Central memory CD4-positive, alpha-beta T cell (primary cell): ENCODE results near the gene CEACAM6.
"Not testable (repeated sequence)": the region's sequence is repeated elsewhere in the genome, so short reads cannot be mapped to it uniquely, and the experiment has no call there.

Experiments
- DNase-seq: peaks from one replicate; pipeline ENCODE4 v3.0.0; 2022

The CEACAM6 gene

GRCh38 chr19:41748012-41748411 lies 7.3 kb upstream of the CEACAM6 start:
- DNase-seq = no peak

DNA sequence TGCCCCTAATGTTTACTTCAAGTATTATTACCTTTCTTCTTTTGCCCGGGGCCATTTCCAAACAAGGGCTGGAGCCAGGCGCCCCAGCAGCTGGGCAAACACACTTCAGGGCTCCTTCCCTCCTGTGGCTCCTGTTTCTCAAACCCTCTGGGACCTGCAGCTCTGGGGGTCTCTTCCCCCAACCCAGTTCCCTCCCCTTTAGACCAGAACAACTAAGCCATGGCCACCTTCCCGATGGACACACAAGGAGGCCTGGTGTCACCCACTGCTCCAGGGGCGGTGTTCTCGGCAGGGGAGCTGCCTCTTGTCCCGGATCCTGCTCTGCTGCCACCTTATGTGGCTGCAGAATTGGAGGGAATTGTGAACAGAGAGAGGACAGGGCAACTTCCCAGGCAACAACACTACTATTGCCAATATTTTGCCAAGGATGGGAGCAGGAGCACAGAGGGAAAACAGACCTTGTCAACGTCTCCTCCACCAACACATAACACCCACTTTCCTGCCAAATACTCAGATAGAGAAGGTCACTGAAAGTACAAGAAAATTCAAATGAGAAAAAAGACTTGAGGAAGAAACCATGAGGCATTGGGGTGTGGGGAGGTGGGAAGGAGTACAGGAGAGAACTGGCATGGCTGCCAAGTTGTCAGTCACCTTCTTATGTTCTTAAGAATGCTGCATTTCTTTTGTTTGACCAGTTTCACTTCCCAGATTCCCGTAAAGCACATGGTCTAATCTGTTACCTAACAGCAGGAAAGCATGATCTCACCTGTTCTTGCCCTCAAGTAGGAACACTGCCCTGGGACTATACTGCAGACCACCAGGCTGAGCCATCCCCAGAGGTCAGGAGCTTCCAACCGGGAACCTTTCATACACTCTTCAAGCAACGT lies 4.8 kb upstream of the CEACAM6 start:
- not testable (repeated sequence) for DNase-seq

GRCh38 chr19:41753159-41753558 lies 2.2 kb upstream of the CEACAM6 start:
- DNase-seq = peak; percentile 65

DNA sequence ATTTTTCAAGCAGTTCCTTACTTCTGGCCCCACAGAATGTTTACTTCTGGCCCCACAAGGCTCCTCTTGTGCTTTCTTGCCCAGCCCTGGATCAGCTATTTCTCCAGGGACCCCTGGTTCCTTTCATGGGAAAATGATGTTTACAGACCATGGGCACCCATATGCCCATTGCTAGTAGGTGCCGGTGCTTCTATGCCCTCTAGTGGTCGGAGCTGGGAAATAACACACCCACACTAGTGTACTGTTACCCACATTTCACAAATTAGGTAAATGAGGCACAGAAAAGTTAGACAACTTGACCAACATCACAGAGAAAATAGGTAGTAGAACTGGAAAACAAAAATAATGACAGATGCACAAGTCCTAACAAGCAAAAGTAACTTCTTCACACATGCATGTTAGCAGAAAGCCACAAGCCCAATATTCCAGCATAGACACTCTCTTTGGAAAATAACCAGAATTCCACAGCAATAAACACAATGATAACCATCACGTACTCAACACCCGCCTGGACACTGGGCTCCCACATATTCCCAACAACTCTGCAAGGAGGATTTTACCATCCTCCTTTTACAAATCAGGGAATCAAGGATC lies 1.3 kb upstream of the CEACAM6 start:
- DNase-seq = peak; percentile 54

DNA sequence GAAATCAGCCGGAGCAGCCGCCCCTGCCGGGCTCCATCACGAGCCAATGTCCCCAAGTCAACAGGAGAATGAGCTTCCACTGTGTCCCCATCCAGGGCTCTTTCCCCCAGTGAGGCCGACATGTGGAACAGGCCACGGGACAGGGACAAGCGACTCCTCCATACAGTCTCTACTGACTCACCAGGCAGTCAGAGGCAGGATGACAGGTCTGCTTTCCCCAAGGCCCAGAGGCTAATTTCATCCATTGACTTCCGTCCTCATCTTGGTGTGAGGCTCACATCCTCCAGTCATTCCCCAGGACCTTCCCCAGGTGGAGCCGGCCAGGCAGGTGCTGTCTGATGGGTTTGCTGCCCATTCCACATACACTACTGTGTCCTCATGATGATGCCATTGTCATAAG lies 3.5 kb downstream of the CEACAM6 start:
- DNase-seq = no peak

GRCh38 chr19:41767115-41767514 lies 11.8 kb downstream of the CEACAM6 start:
- DNase-seq = no peak

- DNase-seq = not testable (repeated sequence)
Observed at GRCh38 chr19:41768105-41768504, 12.8 kb downstream of the CEACAM6 start.

- DNase-seq = no peak
Observed at GRCh38 chr19:41769608-41770007, 14.3 kb downstream of the CEACAM6 start.

GRCh38 chr19:41771410-41771809 lies 16.1 kb downstream of the CEACAM6 start:
- DNase-seq = no peak

GRCh38 chr19:41774515-41774980 lies 19.2 kb downstream of the CEACAM6 start:
- DNase-seq = peak; percentile 77

- DNase-seq = no peak
Observed at GRCh38 chr19:41776700-41777099, 21.4 kb downstream of the CEACAM6 start.

- DNase-seq = no peak
Observed at GRCh38 chr19:41783612-41784011, 28.3 kb downstream of the CEACAM6 start.

GRCh38 chr19:41784312-41784711 lies 29.0 kb downstream of the CEACAM6 start:
- DNase-seq = no peak

DNA sequence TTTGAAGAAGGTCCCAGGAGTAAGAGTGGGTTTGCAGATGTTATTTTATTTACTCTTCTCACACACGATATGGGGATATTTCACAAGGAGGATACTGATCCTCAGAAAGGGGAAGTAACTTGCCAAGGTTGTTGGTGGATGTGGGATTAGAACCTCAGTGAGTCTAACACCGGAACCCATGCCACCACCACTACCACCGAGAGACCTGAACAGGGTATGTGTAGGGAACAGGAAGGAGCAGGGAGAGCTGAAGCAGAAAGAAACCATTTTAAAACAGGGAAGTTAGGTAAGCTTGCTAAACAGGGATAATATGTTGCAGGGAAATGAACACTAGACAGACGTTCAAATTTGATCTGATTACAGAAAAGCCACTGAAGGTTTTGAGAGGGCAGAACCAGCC lies 29.4 kb downstream of the CEACAM6 start:
- no peak for DNase-seq

DNA sequence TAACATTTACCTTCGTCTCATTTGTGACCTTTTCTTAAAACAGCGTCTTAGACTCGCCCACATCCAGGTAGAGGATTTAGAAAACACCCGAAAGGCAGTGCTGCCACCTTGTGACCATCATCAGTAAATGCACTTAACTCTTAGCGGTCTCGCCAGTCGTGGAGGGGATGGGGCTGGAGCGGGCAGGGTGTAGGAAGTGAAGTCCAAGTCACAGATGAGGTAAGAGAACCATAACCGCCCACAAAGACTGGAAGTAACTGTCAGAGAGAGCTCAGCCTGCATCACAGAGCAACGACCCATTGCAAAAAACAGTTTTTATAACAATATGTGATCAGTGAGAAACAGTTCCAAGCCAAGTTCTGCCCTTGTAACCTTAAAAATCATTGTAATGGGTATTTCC lies 30.3 kb downstream of the CEACAM6 start:
- DNase-seq = peak; percentile 74

DNA sequence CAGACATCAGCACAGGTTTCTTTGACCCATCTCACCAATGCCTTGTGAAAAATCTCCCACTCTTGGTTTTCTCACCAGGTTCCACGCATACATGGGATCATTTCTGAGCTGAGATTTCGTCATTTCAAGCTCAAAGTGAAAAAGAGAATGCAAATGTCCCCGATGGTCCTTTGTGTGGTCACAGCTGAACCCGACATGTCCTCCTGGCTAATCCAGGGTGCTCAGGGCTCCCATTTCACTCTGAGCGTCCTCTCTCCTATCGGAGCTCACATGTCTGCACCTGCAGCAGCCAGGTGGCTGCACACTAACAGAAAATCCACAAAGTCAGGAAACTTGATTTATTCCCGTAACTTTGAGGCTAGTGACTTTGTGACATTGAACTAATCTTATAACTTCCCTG lies 31.7 kb downstream of the CEACAM6 start:
- DNase-seq = no peak

- DNase-seq = not testable (repeated sequence)
Observed at GRCh38 chr19:41788518-41788917, 33.2 kb downstream of the CEACAM6 start.

- DNase-seq = not testable (repeated sequence)
Observed at GRCh38 chr19:41789053-41789452, 33.7 kb downstream of the CEACAM6 start.

GRCh38 chr19:41792513-41793413 lies 37.4 kb downstream of the CEACAM6 start:
- DNase-seq = peak; percentile 27

- DNase-seq = no peak
Observed at GRCh38 chr19:41793414-41793727, 38.0 kb downstream of the CEACAM6 start.

DNA sequence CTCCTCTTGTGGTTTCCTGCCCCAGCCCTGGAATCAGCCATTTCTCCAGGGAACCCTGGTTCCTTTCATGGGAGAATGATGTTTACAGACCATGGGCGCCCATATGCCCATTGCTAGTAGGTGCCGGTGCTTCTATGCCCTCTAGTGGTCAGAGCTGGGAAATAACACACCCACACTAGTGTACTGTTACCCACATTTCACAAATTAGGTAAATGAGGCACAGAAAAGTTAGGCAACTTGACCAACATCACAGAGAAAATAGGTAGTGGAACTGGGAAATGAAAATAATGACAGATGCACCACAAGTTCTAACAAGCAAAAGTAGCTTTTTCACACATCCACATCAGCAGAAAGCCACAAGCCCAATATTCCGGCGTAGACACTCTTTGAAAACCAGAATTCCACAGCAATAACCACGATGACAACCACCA lies 39.7 kb downstream of the CEACAM6 start:
- DNase-seq = peak; percentile 48

DNA sequence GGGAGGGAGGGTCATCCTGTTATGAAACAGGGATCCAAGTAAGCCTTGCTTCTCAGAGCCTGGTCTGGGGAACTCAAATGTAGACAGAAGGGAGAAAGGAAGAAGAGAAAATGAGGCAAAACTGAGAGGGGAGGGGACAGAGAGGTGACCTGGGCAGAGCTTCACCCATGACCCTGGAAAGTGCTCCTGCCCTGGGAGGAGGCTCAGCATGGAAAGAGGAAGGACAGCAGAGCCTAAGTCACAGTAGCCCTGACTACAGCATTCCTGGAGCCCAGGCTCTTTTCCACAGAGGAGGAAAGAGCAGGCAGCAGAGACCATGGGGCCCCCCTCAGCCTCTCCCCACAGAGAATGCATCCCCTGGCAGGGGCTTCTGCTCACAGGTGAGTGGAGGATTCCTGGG lies 41.0 kb downstream of the CEACAM6 start, which contains the start of gene CEACAM3:
Gene CEACAM3 (plus strand): TSS at position 226 of the 400 bp plus-strand sequence. CDS start 91 bp downstream, at position 317.
- no peak for DNase-seq

- DNase-seq = no peak
Observed at GRCh38 chr19:41796901-41797300, 41.6 kb downstream of the CEACAM6 start.
